Neural progenitor cell (in vitro differentiated cells): ENCODE data around the gene MEG3. TPM values are rescaled to one million over a fixed set of nuclear protein-coding genes. Genes with fewer than 3 reads are reported as not detected.

Source experiments
- DNase-seq: peaks from one replicate; pipeline ENCODE4 v3.0.0-alpha.2; 2016; ENCODE audit warnings: low spot score
- H2AFZ ChIP-seq: fragments of 200-600 bp; sonication (generic); replicated peaks from 2 replicates; pipeline ENCODE4 v1.6.1; 2016; ENCODE audit warnings: antibody characterized with exemption
- H3F3A ChIP-seq: fragments of 200-600 bp; sonication (generic); 2 replicates; pipeline ENCODE4 v1.6.1; 2016; ENCODE audit warnings: antibody characterized with exemption, low read depth
- H3K27ac ChIP-seq: fragments of 200-600 bp; sonication (generic); 2 replicates; pipeline ENCODE4 v1.5.1; 2016; ENCODE audit warnings: mild to moderate bottlenecking
- H3K27me3 ChIP-seq: fragments of 200-600 bp; sonication (generic); 2 replicates; pipeline ENCODE4 v1.6.1; 2016; ENCODE audit warnings: mild to moderate bottlenecking, moderate library complexity
- H3K36me3 ChIP-seq: fragments of 200-600 bp; sonication (generic); 2 replicates; pipeline ENCODE4 v1.5.1; 2016
- H3K4me1 ChIP-seq: fragments of 200-600 bp; sonication (generic); 2 replicates; pipeline ENCODE4 v1.6.1; 2016; ENCODE audit warnings: mixed run types
- H3K4me2 ChIP-seq: fragments of 200-600 bp; sonication (generic); 2 replicates; pipeline ENCODE4 v1.6.1; 2016
- H3K4me3 ChIP-seq: fragments of 200-600 bp; sonication (generic); 2 replicates; pipeline ENCODE4 v1.5.1; 2016
- H3K79me2 ChIP-seq: fragments of 200-600 bp; sonication (generic); 2 replicates; pipeline ENCODE4 v1.6.1; 2016; ENCODE audit warnings: low read depth
- H3K9ac ChIP-seq: fragments of 200-600 bp; sonication (generic); 2 replicates; pipeline ENCODE4 v1.6.1; 2016
- H3K9me3 ChIP-seq: fragments of 200-600 bp; sonication (generic); 2 replicates; pipeline ENCODE4 v1.5.1; 2016; ENCODE audit warnings: low read depth
- H4K20me1 ChIP-seq: fragments of 200-600 bp; sonication (generic); 2 replicates; pipeline ENCODE4 v1.6.1; 2016; ENCODE audit warnings: low read depth
- H3K27ac Mint-ChIP-seq: 3 replicates; pipeline ENCODE4 v1.8.0; 2021; ENCODE audit warnings: mixed read lengths
- H3K27me3 Mint-ChIP-seq: 2 replicates; pipeline ENCODE4 v1.8.0; 2022; ENCODE audit warnings: low read depth, mild to moderate bottlenecking, inconsistent platforms, moderate library complexity, mixed read lengths; ENCODE audit not compliant: insufficient read depth
- H3K36me3 Mint-ChIP-seq: 3 replicates; pipeline ENCODE4 v1.8.0; 2021; ENCODE audit warnings: mixed read lengths
- H3K4me1 Mint-ChIP-seq: 3 replicates; pipeline ENCODE4 v1.8.0; 2021; ENCODE audit warnings: mixed read lengths
- H3K4me3 Mint-ChIP-seq: 3 replicates; pipeline ENCODE4 v1.8.0; 2021; ENCODE audit warnings: mild to moderate bottlenecking, moderate library complexity, mixed read lengths
- H3K9me3 Mint-ChIP-seq: 3 replicates; pipeline ENCODE4 v1.8.0; 2020; ENCODE audit warnings: mixed read lengths
- EZH2 ChIP-seq: fragments of 200-600 bp; sonication (generic); IDR thresholded peaks from 2 replicates; pipeline ENCODE4 v1.6.1; 2017; ENCODE audit warnings: antibody characterized with exemption, mild to moderate bottlenecking, moderate library complexity
- EZH2phosphoT487 ChIP-seq: fragments of 200-600 bp; sonication (generic); IDR thresholded peaks from 2 replicates; pipeline ENCODE4 v1.6.1; 2017; ENCODE audit warnings: antibody characterized with exemption
- total RNA-seq: library from RNA; depleted of rRNA; stranded (reverse); fragments of >200 nt; gene quantifications from 2 replicates; pipeline ENCODE4 v1.2.3, GENCODE V29; 2015; ENCODE audit warnings: low replicate concordance
- TF ChIP-seq, protein P1 (sequence below): fragments of 200-600 bp; sonication (generic); IDR thresholded peaks from 2 replicates; pipeline ENCODE4 v1.5.1; 2017; ENCODE audit warnings: antibody characterized with exemption, mild to moderate bottlenecking

Gene MEG3
- total RNA-seq, 1 donor from 2014 or later: 10.6 TPM

GRCh38 chr14:100841066-100841760 lies 15.3 kb downstream of the MEG3 start:
- no peaks in the 10 kb centered on the region for H3K27me3 ChIP-seq
- H3K4me2 ChIP-seq: peak overlapping the region; percentile 64
- DNase-seq: no peak
- H3K4me1 Mint-ChIP-seq: peaks cover 73% of the 10 kb centered on the region
- no peaks in the 10 kb centered on the region for H3K9me3 Mint-ChIP-seq
- H3K4me3 Mint-ChIP-seq: peak overlapping the region; percentile 58
- no peaks in the 10 kb centered on the region for H3K36me3 Mint-ChIP-seq
- H3K27me3 Mint-ChIP-seq: peaks cover 21% of the 10 kb centered on the region
- H3K9ac ChIP-seq: peak overlapping the region; percentile 54
- peak overlapping the region; percentile 16 for H3K4me3 ChIP-seq
- peak overlapping the region; percentile 100 for H3K27ac ChIP-seq
- TF ChIP-seq, protein P1, sequence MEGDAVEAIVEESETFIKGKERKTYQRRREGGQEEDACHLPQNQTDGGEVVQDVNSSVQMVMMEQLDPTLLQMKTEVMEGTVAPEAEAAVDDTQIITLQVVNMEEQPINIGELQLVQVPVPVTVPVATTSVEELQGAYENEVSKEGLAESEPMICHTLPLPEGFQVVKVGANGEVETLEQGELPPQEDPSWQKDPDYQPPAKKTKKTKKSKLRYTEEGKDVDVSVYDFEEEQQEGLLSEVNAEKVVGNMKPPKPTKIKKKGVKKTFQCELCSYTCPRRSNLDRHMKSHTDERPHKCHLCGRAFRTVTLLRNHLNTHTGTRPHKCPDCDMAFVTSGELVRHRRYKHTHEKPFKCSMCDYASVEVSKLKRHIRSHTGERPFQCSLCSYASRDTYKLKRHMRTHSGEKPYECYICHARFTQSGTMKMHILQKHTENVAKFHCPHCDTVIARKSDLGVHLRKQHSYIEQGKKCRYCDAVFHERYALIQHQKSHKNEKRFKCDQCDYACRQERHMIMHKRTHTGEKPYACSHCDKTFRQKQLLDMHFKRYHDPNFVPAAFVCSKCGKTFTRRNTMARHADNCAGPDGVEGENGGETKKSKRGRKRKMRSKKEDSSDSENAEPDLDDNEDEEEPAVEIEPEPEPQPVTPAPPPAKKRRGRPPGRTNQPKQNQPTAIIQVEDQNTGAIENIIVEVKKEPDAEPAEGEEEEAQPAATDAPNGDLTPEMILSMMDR: peak; percentile 25
- no peak for TF ChIP-seq EZH2phosphoT487
- peaks cover 51% of the 10 kb centered on the region for H3F3A ChIP-seq
- no peaks in the 10 kb centered on the region for H3K36me3 ChIP-seq
- H3K9me3 ChIP-seq: no peaks in the 10 kb centered on the region
- peaks cover 60% of the 10 kb centered on the region for H3K4me1 ChIP-seq
- H2AFZ ChIP-seq: no peak overlapping the region
- H3K27ac Mint-ChIP-seq: peak overlapping the region; percentile 99
- H3K79me2 ChIP-seq: no peaks in the 10 kb centered on the region
- no peaks in the 10 kb centered on the region for H4K20me1 ChIP-seq

DNA sequence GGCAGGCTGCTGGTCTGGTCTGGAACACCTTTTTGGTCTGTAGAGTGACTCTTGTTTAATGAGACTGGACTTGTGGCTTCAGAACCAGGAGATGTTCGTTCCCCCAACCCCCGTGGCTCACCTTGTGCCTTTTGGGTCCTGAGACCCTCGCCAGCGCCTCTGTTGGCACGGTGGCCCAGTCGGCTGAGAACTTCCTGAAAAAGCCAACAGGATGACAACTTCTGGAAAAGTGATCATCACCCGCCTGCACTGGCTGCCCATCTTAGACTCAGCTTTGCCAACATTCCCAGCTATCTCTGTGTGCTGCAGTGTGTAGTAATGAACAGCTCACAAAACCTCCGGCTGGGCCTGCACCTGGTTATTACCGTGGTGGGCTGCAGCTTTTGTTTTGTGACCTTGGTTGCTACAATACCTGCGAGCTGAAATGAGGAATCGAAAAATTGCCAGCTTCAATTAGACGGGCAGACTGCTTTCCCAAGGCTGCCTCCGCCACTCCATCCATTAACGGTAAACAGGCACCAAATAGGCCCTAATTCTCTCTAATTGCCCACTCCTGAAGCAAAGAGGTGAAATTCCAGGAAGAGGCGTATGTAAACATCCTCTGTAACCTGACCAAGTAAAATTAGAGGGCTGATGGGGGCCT lies 16.0 kb downstream of the MEG3 start:
- H3K79me2 ChIP-seq: no peaks in the 10 kb centered on the region
- Mint-ChIP-seq H3K27ac (peak overlapping the region; percentile 86), H3K36me3 (no peaks in the 10 kb centered on the region), H3K4me1 (peaks cover 69% of the 10 kb centered on the region), H3K4me3 (no peak overlapping the region), H3K27me3 (peaks cover 16% of the 10 kb centered on the region), H3K9me3 (no peaks in the 10 kb centered on the region)
- H3K4me1 ChIP-seq: peaks cover 60% of the 10 kb centered on the region
- no peaks in the 10 kb centered on the region for H4K20me1 ChIP-seq
- no peaks in the 10 kb centered on the region for H3K27me3 ChIP-seq
- H2AFZ ChIP-seq: no peak overlapping the region
- H3K36me3 ChIP-seq: no peaks in the 10 kb centered on the region
- TF ChIP-seq EZH2 (no peak), EZH2phosphoT487 (no peak)
- TF ChIP-seq, protein P1: no peak
- DNase-seq: no peak
- peak overlapping the region; percentile 100 for H3K27ac ChIP-seq
- H3K9ac ChIP-seq: no peak overlapping the region
- H3K4me2 ChIP-seq: peak overlapping the region; percentile 26
- no peak overlapping the region for H3K4me3 ChIP-seq
- H3K9me3 ChIP-seq: no peaks in the 10 kb centered on the region
- peaks cover 51% of the 10 kb centered on the region for H3F3A ChIP-seq

DNA sequence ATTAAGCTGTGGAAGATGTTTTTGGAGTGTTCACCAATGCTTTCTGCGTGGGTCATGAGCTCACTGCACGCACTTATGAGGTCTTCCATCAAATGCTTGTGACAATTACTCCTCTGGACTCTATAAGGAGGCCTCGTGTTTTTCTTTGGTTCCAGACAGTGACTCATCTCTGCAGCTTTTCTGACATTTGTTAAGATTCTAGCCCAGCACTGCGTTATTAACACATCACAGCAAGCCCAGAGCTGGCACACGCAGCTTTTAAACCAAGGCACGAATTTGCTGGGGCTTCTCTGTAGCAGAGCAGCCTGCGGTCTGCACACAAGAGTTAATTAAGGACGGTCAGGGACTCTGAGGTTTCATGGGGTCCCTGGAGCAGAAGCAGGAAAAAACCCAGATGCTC lies 16.9 kb downstream of the MEG3 start:
- H3K27me3 Mint-ChIP-seq: peaks cover 13% of the 10 kb centered on the region
- Histone ChIP-seq H3K4me2 (no peak overlapping the region), H3K36me3 (no peaks in the 10 kb centered on the region), H3K4me3 (no peak overlapping the region), H2AFZ (no peak overlapping the region), H3K9me3 (no peaks in the 10 kb centered on the region), H3K9ac (no peak overlapping the region), H3K27ac (peak overlapping the region; percentile 50), H4K20me1 (no peaks in the 10 kb centered on the region), H3F3A (peaks cover 51% of the 10 kb centered on the region), H3K27me3 (no peaks in the 10 kb centered on the region), H3K4me1 (peaks cover 54% of the 10 kb centered on the region), H3K79me2 (no peaks in the 10 kb centered on the region)
- no peak overlapping the region for H3K4me3 Mint-ChIP-seq
- H3K36me3 Mint-ChIP-seq: no peaks in the 10 kb centered on the region
- DNase-seq: no peak
- no peaks in the 10 kb centered on the region for H3K9me3 Mint-ChIP-seq
- H3K4me1 Mint-ChIP-seq: peaks cover 60% of the 10 kb centered on the region
- no peak for TF ChIP-seq EZH2
- H3K27ac Mint-ChIP-seq: peak overlapping the region; percentile 86

DNA sequence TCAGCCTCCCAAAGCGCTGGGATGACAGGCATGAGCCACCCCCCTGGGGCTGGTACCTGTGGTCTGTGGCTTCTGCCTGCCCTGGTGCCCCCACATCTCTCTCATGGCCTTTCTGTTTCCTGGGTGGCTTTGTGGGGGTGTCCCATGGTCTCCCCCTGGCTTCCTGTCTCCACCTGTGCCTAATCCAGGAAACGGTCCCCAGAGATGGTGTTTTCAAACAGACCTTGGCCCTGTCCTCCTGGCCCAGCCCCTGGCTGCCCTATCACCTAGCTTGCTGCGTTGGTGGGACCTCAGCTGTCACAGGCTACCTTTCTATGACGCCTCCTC lies 18.1 kb downstream of the MEG3 start:
- Histone ChIP-seq H3K79me2 (no peaks in the 10 kb centered on the region), H3K4me2 (no peak overlapping the region), H3K4me3 (no peak overlapping the region), H3K27me3 (no peaks in the 10 kb centered on the region), H3F3A (peaks cover 40% of the 10 kb centered on the region), H4K20me1 (no peaks in the 10 kb centered on the region), H3K27ac (no peak overlapping the region), H3K9ac (no peak overlapping the region), H3K4me1 (peaks cover 48% of the 10 kb centered on the region), H2AFZ (no peak overlapping the region), H3K9me3 (no peaks in the 10 kb centered on the region), H3K36me3 (no peaks in the 10 kb centered on the region)
- H3K4me1 Mint-ChIP-seq: peaks cover 47% of the 10 kb centered on the region
- H3K36me3 Mint-ChIP-seq: no peaks in the 10 kb centered on the region
- TF ChIP-seq, protein P1: no peak
- TF ChIP-seq EZH2phosphoT487: no peak
- no peak for TF ChIP-seq EZH2
- peaks cover 10% of the 10 kb centered on the region for H3K27me3 Mint-ChIP-seq
- H3K9me3 Mint-ChIP-seq: no peaks in the 10 kb centered on the region
- H3K27ac Mint-ChIP-seq: no peak overlapping the region
- H3K4me3 Mint-ChIP-seq: no peak overlapping the region
- no peak for DNase-seq
